SK-N-SH treated with all-trans-retinoic acid at 6 μM for 48 hours (cell line): ENCODE measurements around the gene P2RX5.

Experiments
- ATAC-seq: fragments of 200-7000 bp; cut with Tn5 transposase; 3 replicates; pipeline ENCODE4 v1.9.1; 2020; ENCODE audit warnings: mild to moderate bottlenecking, moderate library complexity
- BACH2 ChIP-seq: fragments of 250-450 bp; sonication (Bioruptor Pico); IDR thresholded peaks from 2 replicates; pipeline ENCODE4 v1.9.0; 2021; ENCODE audit warnings: mild to moderate bottlenecking, borderline replicate concordance
- CREB5 ChIP-seq: fragments of 250-450 bp; sonication (Bioruptor Pico); IDR thresholded peaks from 2 replicates; pipeline ENCODE4 v1.5.1; 2020; ENCODE audit warnings: low read depth, mild to moderate bottlenecking, moderate library complexity
- CSDC2 ChIP-seq: fragments of 250-450 bp; sonication (Bioruptor Pico); IDR thresholded peaks from 2 replicates; pipeline ENCODE4 v1.5.0; 2020; ENCODE audit warnings: mild to moderate bottlenecking, moderate library complexity
- CSRNP3 ChIP-seq: fragments of 250-450 bp; sonication (Bioruptor Pico); IDR thresholded peaks from 2 replicates; pipeline ENCODE4 v1.5.1; 2021; ENCODE audit warnings: mild to moderate bottlenecking, moderate library complexity
- ESRRG ChIP-seq: fragments of 250-450 bp; sonication (Bioruptor Pico); IDR thresholded peaks from 2 replicates; pipeline ENCODE4 v1.6.1; 2021; ENCODE audit warnings: mild to moderate bottlenecking
- ISL1 ChIP-seq: fragments of 250-450 bp; sonication (Bioruptor Pico); IDR thresholded peaks from 2 replicates; pipeline ENCODE4 v2.1.2; 2022; ENCODE audit warnings: mild to moderate bottlenecking, moderate library complexity
- OSR1 ChIP-seq: fragments of 250-450 bp; sonication (Bioruptor Pico); IDR thresholded peaks from 2 replicates; pipeline ENCODE4 v1.8.0; 2022; ENCODE audit warnings: moderate library complexity, mild to moderate bottlenecking, inconsistent platforms
- POU6F1 ChIP-seq: fragments of 250-450 bp; sonication (Bioruptor Pico); IDR thresholded peaks from 2 replicates; pipeline ENCODE4 v1.8.0; 2021; ENCODE audit warnings: low read depth, mild to moderate bottlenecking, moderate library complexity, borderline replicate concordance
- PPARA ChIP-seq: fragments of 250-450 bp; sonication (Bioruptor Pico); IDR thresholded peaks from 2 replicates; pipeline ENCODE4 v1.5.0; 2020; ENCODE audit warnings: mild to moderate bottlenecking, borderline replicate concordance
- RARB ChIP-seq: fragments of 250-450 bp; sonication (Bioruptor Pico); IDR thresholded peaks from 2 replicates; pipeline ENCODE4 v1.8.0; 2021; ENCODE audit warnings: mild to moderate bottlenecking, moderate library complexity
- SNAI2 ChIP-seq: fragments of 250-450 bp; sonication (Bioruptor Pico); IDR thresholded peaks from 2 replicates; pipeline ENCODE4 v1.5.0; 2020; ENCODE audit warnings: mild to moderate bottlenecking, moderate library complexity
- TOX ChIP-seq: fragments of 250-450 bp; sonication (Bioruptor Pico); IDR thresholded peaks from 2 replicates; pipeline ENCODE4 v1.8.0; 2021; ENCODE audit warnings: mild to moderate bottlenecking, moderate library complexity, borderline replicate concordance
- TSHZ2 ChIP-seq: fragments of 250-450 bp; sonication (Bioruptor Pico); IDR thresholded peaks from 2 replicates; pipeline ENCODE4 v1.5.0; 2020; ENCODE audit warnings: mild to moderate bottlenecking, moderate library complexity
- ZC3H10 ChIP-seq: fragments of 250-450 bp; sonication (Bioruptor Pico); IDR thresholded peaks from 2 replicates; pipeline ENCODE4 v1.5.1; 2021; ENCODE audit warnings: mild to moderate bottlenecking, moderate library complexity
- ZFP3 ChIP-seq: fragments of 250-450 bp; sonication (Bioruptor Pico); IDR thresholded peaks from 2 replicates; pipeline ENCODE4 v1.5.0; 2020; ENCODE audit warnings: mild to moderate bottlenecking, moderate library complexity
- ZFP30 ChIP-seq: fragments of 450-650 bp; formaldehyde crosslinking; IDR thresholded peaks from 2 replicates; pipeline ENCODE4 v1.5.0; 2022; ENCODE audit warnings: mild to moderate bottlenecking, moderate library complexity
- ZNF70 ChIP-seq: fragments of 450-650 bp; formaldehyde crosslinking; IDR thresholded peaks from 2 replicates; pipeline ENCODE4 v1.5.0; 2020; ENCODE audit warnings: mild to moderate bottlenecking, moderate library complexity
- ZNF8 ChIP-seq: fragments of 450-650 bp; formaldehyde crosslinking; IDR thresholded peaks from 2 replicates; pipeline ENCODE4 v1.5.0; 2020; ENCODE audit warnings: mild to moderate bottlenecking, moderate library complexity

P2RX5 gene

GRCh38 chr17:3668279-3669084, 27.5 kb downstream of the P2RX5 start, which contains the start of the genes EMC6 and TAX1BP3:
TSS of gene EMC6 (plus strand) at chr17:3668812. CDS start at chr17:3669147, 335 bp downstream.
TSS of gene TAX1BP3 (minus strand) at chr17:3668578. CDS start at chr17:3668526, 52 bp downstream.
- TF ChIP-seq TSHZ2 (0 out of 2 replicates have a peak, but pooled peaks have one; percentile 25), ZFP3 (CRISPR knock-in tag) (0 out of 2 replicates have a peak, but pooled peaks have one; percentile 36), PPARA (CRISPR knock-in tag) (no peak), ZFP30 (CRISPR knock-in tag) (no peak)
- ATAC-seq, result peak; percentile 94

GRCh38 chr17:3667366-3668278, 28.3 kb downstream of the P2RX5 start:
- ATAC-seq, result peak; percentile 88
- TF ChIP-seq ZNF8 (CRISPR knock-in tag) (no peak), ZNF70 (CRISPR knock-in tag) (no peak), POU6F1 (CRISPR knock-in tag) (peak; percentile 36; the same call in 1 of the 2 replicates)

- no peak for ATAC-seq
- TF ChIP-seq ZFP30 (CRISPR knock-in tag) (no peak), PPARA (CRISPR knock-in tag) (no peak), CSRNP3 (CRISPR knock-in tag) (no peak)
Measured at GRCh38 chr17:3666516-3666915, 29.4 kb downstream of the P2RX5 start.

- no peak for ATAC-seq
- TF ChIP-seq ZC3H10 (CRISPR knock-in tag), result no peak
- TF ChIP-seq ZFP30 (CRISPR knock-in tag), result no peak
- TF ChIP-seq CSDC2 (CRISPR knock-in tag), result no peak
- TF ChIP-seq RARB (CRISPR knock-in tag), result no peak
- no peak for TF ChIP-seq PPARA (CRISPR knock-in tag)
- TF ChIP-seq SNAI2 (CRISPR knock-in tag), result no peak
- TF ChIP-seq ISL1 (CRISPR knock-in tag), result no peak
- no peak for TF ChIP-seq TOX (CRISPR knock-in tag)
- TF ChIP-seq POU6F1 (CRISPR knock-in tag), result no peak
- no peak for TF ChIP-seq BACH2 (CRISPR knock-in tag)
- no peak for TF ChIP-seq CREB5 (CRISPR knock-in tag)
- no peak for TF ChIP-seq ZNF70 (CRISPR knock-in tag)
- TF ChIP-seq OSR1 (CRISPR knock-in tag), result no peak
- no peak for TF ChIP-seq ESRRG (CRISPR knock-in tag)
- no peak for TF ChIP-seq ZFP3 (CRISPR knock-in tag)
Measured at GRCh38 chr17:3665834-3666233, 30.1 kb downstream of the P2RX5 start.
